ENCODE data around the gene DPP4.

DNA sequence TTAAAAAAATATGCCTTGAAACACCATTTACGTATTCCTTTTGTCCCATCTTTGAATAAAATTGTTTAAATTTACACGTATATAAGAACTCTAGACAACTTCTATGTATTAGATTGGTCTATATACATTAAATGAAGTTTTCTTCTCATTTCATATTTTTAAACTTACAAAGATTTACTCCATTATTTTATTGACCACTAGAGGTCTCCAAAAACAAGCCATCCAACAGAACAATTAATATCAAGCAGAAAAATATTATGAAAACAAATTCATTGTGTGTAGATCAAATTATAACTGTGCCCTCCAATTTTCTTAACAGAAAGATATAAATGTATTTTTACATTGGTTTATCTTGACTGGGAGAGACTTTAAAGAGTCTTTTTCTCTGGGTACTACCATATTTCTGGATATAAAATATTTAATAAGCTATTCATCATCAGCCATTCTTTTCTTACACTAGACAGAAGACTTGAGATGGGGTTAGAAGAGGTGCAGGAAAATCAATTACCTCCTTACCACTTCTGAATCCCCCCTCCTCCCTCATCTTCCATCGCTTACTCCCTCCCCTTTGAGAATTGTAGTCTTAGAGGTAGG is 66.5 kb downstream of the DPP4 start:
- TF ChIP-seq, protein P1, sequence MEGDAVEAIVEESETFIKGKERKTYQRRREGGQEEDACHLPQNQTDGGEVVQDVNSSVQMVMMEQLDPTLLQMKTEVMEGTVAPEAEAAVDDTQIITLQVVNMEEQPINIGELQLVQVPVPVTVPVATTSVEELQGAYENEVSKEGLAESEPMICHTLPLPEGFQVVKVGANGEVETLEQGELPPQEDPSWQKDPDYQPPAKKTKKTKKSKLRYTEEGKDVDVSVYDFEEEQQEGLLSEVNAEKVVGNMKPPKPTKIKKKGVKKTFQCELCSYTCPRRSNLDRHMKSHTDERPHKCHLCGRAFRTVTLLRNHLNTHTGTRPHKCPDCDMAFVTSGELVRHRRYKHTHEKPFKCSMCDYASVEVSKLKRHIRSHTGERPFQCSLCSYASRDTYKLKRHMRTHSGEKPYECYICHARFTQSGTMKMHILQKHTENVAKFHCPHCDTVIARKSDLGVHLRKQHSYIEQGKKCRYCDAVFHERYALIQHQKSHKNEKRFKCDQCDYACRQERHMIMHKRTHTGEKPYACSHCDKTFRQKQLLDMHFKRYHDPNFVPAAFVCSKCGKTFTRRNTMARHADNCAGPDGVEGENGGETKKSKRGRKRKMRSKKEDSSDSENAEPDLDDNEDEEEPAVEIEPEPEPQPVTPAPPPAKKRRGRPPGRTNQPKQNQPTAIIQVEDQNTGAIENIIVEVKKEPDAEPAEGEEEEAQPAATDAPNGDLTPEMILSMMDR (IDR thresholded peaks at IDR 0.05) = peak in 1 of 2 donors; percentile 49
- TF ChIP-seq POLR2A (IDR thresholded peaks at IDR 0.05) (no peak), EP300 (IDR thresholded peaks at IDR 0.05) (no peak), POLR2AphosphoS5 (IDR thresholded peaks at IDR 0.05) (no peak)
